GM21381 (cell line): ENCODE results near the gene ZDHHC8.

Experiments
- ATAC-seq: cut with Tn5 transposase; IDR thresholded peaks from one replicate; pipeline ENCODE4 v1.9.1; 2021; ENCODE audit warnings: mild to moderate bottlenecking, moderate library complexity; ENCODE audit not compliant: unreplicated experiment

The ZDHHC8 gene

DNA sequence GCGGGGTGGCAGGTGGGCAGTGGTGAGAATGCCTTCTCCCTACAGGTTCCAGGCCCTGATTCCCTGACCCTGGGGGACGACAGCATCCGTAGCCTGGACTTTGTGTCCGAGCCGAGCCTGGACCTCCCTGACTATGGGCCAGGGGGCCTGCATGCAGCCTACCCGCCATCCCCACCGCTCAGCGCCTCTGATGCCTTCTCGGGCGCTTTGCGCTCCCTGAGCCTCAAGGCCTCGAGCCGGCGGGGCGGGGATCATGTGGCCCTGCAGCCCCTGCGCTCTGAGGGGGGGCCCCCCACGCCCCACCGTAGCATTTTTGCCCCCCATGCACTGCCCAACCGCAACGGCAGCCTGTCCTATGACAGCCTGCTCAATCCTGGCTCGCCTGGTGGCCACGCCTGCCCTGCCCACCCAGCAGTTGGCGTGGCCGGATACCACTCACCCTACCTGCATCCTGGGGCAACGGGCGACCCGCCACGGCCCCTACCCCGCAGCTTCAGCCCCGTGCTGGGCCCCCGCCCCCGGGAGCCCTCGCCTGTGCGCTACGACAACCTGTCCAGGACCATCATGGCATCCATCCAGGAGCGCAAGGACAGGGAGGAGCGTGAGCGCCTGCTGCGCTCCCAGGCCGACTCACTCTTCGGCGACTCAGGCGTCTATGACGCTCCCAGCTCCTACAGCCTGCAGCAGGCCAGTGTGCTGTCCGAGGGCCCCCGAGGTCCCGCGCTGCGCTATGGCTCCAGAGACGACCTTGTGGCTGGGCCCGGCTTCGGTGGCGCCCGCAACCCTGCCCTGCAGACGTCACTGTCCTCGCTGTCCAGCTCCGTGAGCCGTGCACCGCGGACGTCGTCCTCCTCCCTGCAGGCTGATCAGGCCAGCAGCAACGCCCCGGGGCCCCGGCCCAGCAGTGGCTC lies 11.4 kb downstream of the ZDHHC8 start:
- no peak for ATAC-seq

DNA sequence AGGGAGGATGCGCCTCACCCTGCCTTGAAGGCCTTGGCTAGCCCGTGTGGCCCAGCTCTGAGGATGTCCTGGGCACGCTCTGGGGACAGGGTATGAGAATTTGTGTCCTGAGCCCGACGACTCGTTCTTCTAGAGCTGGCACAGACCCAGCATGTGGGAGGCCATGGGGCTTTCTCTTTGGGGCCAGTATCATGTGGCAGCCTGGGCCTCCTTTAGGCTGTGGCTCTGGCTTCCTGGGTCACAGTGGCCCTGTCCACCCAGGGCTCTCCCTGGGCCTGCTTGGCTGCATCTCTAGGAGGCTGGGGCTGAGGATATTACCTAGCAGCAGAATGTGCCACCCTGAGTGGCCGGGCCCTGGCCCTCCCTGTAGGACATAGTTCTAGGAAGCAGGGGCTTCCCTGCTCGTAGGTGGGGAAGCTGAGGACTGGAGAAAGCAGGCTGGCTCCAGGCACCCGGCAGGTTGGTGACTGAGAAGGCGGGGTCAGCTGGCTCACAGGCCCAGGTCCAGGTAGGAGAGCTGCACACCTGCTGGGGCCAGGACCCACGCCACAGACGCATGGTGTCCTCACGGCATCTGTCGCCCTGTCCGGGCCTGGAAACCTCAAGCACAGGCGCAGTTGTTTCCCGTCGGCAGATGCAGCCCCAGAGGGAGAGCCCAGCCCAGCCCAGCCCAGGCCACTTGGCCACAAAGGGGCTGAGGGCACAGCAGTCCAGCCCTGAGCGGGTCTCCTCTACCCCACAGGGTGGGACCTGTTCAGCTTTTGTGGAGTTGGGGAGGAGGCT lies 12.5 kb downstream of the ZDHHC8 start:
- no peak for ATAC-seq

DNA sequence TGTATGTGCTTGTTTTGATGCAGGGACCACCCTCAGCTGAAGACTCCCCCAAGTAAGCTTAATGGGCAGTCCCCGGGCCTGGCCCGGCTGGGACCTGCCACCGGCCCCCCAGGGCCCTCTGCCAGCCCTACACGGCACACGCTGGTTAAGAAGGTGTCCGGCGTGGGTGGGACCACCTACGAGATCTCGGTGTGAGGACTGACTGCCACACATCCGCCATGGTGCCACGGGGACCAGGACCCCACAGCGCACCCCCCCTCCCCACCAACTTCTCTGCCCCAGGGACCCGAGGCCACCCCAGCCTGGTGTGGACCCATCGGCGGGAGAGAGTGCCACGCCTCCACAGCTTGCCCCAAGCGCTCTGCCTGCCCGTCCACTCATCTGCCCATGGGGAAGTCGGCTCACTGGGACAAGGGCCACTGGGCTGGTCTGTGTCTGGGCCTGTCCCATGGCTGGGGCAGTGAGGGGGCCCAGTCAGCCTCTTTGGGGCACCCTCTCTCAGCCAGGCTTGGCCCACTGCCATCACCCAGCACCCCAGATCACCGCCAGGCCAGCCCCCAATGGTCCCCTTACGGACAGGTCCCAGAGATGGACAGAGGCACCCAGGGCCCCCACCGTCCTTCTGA lies 13.7 kb downstream of the ZDHHC8 start:
- no peak for ATAC-seq

DNA sequence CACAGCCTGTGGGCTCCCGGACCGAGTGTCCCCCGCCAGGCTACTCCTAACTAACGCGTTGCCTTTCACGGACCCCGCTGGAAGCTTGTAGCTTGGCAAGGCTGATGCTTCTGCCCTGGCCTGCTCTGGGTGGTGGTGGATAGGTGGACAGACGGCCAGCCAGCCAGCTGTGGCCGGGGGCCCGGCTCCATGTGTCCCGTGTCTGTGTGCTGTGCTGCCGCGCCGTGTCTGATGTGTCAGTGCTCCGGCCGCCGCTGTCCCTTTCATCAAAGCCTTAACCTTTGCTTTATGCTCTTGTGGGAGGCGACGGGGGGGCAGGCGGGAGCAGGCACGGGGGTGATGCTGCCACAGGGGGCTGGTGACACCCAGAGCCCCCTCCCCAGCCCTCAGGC lies 14.2 kb downstream of the ZDHHC8 start:
- ATAC-seq, result no peak

DNA sequence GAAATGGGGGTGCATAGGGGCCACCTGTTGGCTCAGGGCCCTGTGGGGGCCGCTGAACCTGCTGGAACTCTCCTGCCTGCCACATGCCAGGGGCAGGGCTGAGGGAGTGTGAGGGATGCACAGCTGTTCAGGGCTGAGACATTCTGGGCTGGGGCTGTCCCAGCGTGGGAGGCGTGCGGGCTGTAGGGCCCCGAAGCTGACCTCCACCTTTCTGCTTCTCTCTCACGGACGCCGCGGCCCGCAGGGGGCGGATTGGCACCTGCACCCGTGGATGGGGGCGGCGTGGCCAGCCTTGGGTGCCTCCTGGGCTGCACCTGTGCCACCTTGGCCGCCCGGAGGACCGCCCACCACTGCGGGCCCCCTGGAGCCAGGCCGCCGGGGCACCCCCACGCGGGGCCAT lies 15.2 kb downstream of the ZDHHC8 start:
- no peak for ATAC-seq

DNA sequence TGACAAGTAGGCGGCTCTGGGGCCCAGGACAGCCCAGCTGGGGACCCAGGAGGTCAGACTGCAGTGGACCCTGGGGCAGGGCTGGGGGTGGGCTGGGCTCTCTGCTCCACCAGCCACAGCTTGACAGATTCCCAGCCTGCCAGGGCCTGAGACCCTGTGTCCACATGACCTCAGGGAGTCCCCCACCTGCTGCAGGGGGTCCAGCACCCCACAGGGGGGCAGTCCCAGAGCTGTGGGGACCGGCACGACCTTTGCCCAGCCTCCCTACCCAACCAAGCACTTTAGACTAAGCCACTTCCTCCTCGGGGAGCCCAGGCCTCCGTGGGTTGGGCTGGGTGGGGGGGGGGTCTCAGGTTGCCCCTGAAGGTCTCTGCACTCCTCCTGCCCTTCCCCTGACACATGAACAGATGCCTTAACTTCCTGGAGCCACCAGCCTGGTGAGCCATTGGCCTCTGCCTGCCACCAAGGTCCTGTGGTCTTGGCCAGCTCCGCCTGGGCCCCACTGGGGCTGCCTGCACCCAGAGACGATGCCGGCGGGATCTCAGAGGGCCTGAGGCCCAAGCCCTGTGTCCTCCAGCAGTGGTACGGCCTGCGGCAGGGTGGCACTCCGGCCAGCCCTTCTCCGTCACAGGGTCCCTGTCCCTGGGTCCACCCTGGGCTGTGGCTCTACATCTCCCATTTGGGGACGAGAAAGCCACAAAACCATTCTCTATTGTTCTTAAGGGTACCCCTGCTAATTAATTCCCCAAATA lies 15.8 kb downstream of the ZDHHC8 start:
- no peak for ATAC-seq

DNA sequence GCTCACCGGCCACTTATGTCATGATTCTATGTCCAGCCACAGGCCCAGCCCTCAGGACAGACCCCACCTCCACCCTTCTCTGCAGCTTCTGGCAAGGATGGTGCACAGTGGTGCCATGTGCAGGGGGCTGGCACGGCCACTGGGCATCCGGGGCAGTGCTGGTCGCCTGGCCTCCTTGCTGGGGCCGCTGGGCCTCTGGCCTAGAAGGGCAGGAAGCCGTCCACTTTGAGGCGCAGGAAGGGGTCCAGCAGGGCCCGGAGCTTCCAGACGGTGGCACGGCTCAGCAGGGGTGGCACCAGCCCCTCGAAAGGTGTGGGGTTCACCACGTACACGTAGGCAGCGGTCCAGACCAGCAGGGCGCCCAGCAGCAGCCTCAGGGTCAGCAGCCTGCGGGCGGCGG lies 16.8 kb downstream of the ZDHHC8 start:
- ATAC-seq, result no peak

DNA sequence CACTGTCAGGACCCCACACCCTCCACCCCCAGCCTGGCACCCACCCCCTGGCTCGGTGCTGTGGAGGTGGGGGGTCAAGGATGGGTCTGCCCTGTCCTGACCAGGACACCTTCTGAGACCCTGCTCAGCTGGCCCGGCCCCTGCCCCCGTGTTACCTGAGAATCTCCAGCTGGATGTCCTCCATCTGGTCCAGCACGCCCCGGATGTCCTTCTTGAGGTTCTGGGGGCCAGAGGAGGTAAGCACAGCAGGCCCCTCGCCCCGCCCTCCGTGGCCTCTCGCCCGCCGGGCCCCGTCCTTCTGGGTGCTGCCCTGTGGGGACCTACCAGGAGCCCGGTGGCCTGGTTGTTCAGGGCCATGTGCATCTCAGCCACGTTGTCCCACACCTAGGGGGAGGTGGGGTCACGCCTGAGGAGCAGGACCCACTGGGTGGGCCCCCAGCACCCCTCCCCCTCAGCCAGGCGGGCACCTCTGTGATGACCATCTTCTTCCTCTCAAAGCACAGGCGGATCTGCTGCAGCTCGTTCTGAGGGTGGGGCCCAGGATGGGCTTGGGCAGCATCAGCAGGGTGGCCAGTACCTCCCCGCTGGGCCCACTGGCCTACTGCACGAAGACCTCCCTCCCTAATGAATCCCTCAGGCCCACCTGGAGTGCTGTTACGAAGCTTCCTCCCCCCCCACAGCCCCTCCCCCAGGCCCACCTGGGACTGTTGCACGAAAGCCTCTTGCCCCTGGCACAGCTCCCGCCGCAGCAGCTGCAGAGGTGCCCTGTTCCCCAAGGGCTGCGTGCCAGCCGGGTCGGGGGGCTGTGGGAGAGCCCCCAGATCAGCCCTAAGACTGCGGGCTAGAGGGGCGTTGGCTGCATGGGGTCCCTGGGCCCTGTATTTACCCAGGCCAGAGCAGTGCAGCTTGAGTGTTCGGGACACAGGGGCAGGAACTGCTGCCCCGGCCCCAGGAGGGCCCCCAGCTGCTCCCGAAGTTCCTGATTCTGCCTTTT lies 17.9 kb downstream of the ZDHHC8 start:
- no peak for ATAC-seq

DNA sequence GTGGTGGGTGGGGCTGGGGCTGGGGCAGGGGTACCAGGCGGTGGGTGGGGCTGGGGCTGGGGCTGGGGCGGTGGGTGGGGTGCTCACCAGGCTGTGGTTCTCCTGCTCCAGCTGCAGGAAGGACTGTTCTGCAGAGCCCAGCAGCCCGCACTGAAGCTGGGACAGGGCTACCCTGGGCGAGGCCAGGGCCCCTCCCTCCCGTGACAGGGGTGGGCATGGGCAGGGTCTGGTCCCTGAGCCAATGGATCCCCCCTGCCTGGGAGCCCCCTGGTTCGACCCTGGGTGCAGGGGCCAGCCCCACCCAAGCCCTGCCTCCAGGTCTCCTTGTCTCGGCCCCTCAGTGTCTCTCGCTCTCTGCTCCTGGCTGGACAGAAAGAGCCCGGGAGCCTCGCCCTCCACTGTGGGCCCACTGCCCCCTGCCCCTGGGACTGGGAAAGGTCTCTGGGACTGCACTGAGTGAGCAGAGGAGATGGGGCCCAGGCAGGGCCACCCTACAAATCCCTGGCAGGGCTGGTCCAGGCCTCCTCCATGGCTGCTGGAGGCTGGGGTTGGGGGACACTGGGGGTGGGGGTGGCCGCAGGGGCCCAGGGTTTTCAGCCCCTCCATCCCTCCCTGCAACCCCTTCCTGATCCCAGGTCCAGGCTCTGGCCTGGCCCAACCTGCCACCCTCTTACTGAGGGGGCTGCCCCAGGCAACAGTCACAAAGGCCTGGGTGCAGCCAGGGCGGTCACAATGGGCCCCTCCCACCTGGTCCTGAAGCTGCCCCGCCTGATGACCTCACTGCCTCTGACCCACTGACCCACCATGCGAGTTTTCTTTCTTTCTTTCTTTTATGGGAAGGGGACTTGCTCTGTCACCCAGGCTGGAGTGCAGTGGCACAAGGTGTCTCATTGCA lies 19.0 kb downstream of the ZDHHC8 start, which contains the start of gene CCDC188:
TSS of gene CCDC188 (minus strand) at position 675 of the 895 bp plus-strand sequence. CDS start at position 606, 69 bp downstream.
- ATAC-seq, result no peak

DNA sequence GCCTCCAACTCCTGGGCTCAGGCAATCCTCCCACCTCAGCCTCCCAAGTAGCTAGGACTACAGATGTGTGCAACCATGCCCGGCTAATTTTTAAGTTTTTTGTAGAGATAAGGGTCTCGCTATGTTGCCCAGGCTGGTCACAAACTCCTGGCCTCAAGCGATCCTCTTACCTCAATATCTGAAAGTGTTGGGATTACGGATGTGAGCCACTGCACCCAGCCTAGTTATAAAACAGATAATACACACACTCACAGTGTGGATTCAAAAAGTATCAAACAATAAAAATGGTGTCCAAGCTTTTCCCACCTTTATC lies 19.6 kb downstream of the ZDHHC8 start:
- no peak for ATAC-seq

DNA sequence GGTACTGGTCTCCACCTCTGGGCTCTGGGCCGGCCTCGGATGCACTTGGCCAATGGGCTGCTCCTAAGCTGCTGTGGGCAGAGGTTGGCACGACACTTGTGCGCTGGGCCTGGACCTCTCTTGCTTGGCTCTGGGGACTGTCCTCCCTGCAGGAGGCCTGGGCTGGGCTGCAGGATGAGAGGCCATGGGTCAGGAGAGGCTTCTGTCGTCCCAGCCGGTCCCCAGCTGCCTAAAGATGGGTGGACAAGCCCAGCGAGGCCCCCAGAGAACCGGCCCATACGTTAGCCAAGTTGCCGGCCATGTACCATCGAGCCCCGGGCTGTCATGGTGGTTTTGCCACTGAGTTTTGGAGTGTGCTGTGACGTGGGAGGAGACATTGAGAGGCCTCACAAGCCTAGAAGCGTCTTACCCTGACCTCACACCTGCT lies 20.9 kb downstream of the ZDHHC8 start:
- no peak for ATAC-seq

DNA sequence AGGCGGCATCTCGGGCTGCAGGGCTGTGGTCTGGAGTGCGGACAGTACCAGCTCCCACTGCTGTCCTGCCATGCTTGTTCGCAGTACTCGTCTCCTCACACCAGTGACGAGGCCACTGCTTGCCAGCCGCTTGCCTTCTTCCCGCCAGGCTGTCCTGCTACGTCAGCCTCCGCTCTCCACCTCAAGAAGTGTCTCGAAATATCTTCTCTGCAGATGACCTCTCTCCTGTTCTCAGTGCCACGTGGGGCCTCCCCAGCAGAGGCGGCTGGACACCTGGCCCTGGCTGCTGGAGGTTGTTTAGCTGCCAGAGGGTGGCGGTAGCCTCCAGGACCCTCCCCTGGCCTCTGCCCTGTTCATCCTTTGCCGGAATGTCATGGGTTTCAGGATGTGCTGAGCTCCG lies 22.3 kb downstream of the ZDHHC8 start:
- ATAC-seq, result no peak

DNA sequence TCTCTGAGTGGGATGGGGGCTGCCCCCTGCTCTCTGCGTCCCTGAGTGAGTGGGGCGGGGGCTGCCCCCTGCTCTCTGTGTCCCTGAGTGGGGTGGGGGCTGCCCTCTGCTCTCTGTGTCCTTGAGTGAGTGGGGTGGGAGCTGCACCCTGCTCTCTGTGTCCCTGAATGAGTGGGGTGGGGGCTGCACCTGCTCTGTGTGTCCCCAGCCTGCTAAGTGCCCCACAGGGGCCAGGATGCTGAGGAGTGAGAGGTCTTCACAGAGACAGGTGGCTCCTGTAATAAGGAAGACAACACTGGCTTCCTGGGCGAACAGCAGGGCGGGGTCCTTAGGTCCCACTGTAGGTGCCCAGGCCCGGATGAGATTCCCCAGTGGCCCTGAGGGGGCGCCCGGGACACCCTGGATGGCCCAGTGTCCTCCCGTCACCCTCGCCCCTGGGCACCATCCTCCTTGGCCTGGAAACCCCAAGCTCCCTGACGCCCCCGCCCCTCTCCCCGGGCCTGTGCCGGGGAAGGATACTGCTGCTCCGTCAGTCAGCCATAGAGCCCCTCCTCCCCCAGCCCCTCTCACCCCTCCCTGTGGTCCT lies 23.1 kb downstream of the ZDHHC8 start:
- no peak for ATAC-seq

DNA sequence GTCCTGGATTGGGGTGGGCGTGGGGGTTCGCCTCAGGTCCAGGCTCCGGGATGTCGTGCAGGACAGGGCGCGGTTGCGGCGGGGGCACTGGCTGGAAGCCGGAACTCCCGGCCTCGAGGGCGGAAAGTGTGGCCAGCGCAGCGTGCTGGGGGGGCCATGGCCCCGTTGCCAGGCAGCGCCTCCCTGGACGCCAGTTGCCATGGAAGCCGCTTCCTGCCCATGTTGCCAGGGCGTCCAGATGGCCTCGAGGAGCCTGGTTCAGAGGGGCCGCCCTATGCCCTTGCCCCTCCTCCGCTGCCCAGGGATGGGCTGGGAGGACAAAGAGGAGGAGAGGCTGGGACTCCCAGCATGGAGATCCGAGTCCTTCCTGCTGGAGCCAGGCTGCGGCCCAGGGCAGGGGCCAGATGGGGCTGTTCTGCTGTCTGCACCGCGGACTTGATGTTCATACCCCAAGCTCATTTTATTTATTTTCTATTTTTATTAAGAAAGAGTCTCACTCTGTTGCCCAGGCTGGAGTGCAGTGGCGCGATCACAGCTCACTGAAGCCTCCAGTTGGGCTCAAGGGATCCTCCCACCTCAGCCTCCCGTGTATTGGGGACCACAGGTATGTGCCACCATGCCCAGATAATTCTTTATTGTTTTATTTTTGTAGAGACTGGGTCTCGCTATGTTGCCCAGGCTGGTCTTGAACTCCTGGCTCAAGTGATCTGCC lies 23.9 kb downstream of the ZDHHC8 start:
- ATAC-seq, result no peak

DNA sequence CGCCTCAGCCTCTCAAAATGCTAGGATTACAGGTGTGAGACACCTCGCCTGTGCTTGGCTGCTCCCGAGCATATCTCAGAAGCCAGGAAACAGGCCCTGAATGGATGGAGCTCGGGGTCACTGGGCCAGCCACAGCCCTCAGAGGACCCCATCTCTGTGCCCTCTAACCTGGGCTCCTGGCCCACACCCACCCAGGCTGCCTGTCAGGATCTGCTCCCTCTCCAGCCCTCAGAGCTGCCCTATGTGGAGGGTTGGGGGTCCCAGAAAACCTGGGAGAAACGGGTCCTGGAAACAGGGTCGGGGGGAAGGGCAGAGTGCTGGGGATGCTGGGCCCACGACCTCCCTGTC lies 24.4 kb downstream of the ZDHHC8 start:
- no peak for ATAC-seq

DNA sequence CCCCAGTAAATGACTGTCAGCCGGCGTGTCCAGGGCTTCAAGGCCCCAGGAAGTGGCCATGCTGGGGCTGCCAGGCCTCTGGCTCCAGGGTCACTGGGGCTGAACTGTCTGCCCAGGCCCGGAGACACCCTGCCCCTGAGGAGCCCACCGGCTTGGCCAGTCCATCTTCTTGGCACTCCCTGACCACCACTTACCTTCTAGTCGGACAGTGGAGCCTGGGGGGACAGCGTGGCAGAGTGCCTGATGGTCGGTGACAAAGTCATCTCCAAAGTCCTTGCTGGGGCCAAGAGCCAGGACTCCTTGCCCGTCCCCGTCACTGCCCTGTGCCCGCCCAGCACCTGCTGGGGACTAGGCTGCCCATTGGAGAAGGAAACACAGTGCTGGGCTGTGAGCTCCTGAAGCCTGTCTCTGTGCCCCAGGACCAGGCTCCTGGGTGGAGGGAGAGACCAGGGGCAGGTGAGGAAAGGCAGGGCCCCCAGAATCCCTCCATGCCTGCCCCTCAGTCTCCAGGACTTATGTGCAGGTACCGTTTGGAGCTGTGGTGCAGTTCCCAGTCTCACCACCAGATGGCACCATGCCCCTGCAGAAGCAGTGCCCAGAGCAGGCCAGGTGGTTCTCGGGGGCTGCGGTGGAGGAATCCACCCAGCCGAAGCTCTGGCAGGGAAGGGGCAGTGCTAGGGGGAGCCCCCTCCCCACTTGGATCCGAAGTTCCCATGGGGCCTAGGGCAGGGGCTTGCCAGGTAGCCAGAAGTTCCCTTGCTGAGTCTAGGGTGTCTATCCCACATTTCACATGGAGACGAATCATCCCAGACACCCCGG lies 25.2 kb downstream of the ZDHHC8 start:
- no peak for ATAC-seq
